K562 (cell line): Measurements from ENCODE around the gene FAM149B1. TPM values are rescaled to one million over a fixed set of nuclear protein-coding genes. Genes with fewer than 3 reads are reported as not detected.

Source experiments
- ATAC-seq: fragments of 200-7000 bp; cut with Tn5 transposase; 3 replicates; pipeline ENCODE4 v1.9.1; 2020; ENCODE audit warnings: moderate library complexity
- BruUV-seq: library from RNA; stranded (reverse); fragments of 400-500 nt; replicated peaks from 2 replicates; lab custom pipeline; 2021; lab: Mats Ljungman, UMichigan
- CTCF ChIA-PET: fragments of 300-600 bp; formaldehyde crosslinking; extraction: SDS; loops from one replicate; lab custom pipeline; 2021; ENCODE audit warnings: low intra/inter-chr PET ratio; lab: Yijun Ruan, JAX
- POLR2A ChIA-PET: fragments of 300-600, 350-650 bp; sonication (Branson Sonifier 250); formaldehyde crosslinking; extraction: SDS; loops from one replicate; lab custom pipeline; 2021; ENCODE audit warnings: antibody characterized with exemption, inconsistent platforms; lab: Yijun Ruan, JAX
- DNase-seq, 4 experiments: peaks; one replicate each; pipeline versions ENCODE4 v3.0.0 to v3.0.0-alpha.2; 2011 to 2018; ENCODE audit warnings: low spot score in 3 of 4, mixed read lengths in 3 of 4; ENCODE audit errors: extremely low read depth in 1 of 4
- FAIRE-seq: peaks from 2 replicates; lab custom pipeline; 2011; peaks lifted over from hg19 to GRCh38; lab: Jason Lieb, UNC
- H2AFZ ChIP-seq: 2 replicates; pipeline ENCODE4 v1.6.0; 2011; ENCODE audit warnings: low read depth, low read length, control low read depth, inconsistent platforms
- H3K27ac ChIP-seq: fragments of 200-600 bp; 3 replicates; pipeline ENCODE4 v1.8.0; 2011; ENCODE audit warnings: low read depth, mild to moderate bottlenecking, control low read depth, inconsistent platforms, low read length, moderate library complexity, mixed read lengths; ENCODE audit errors: extremely low read depth
- H3K27me3 ChIP-seq, 2 experiments: fragments of 300-600 bp in 1 of 2; 2 replicates in 1 of 2; 3 replicates in 1 of 2; pipeline versions ENCODE4 v1.6.0 to v1.8.0; 2011; ENCODE audit warnings: inconsistent platforms in 2 of 2, low read length in 2 of 2, mild to moderate bottlenecking in 1 of 2, mixed read lengths in 1 of 2, moderate library complexity in 1 of 2; ENCODE audit not compliant: control insufficient read depth in 2 of 2, insufficient read depth in 2 of 2
- H3K36me3 ChIP-seq: fragments of 300-600 bp; 3 replicates; pipeline ENCODE4 v1.8.0; 2011; ENCODE audit warnings: mild to moderate bottlenecking, low read length, inconsistent platforms; ENCODE audit not compliant: control insufficient read depth, insufficient read depth
- H3K4me1 ChIP-seq, 2 experiments: fragments of 200-600 bp in 1 of 2; replicated peaks in 1 of 2; 2 replicates in 1 of 2; 3 replicates in 1 of 2; pipeline versions ENCODE4 v1.5.1 to v1.8.0; 2011; ENCODE audit warnings: inconsistent platforms in 2 of 2, low read length in 2 of 2, mild to moderate bottlenecking in 1 of 2, mixed read lengths in 1 of 2, moderate library complexity in 1 of 2; ENCODE audit not compliant: control insufficient read depth in 2 of 2, insufficient read depth in 2 of 2
- H3K4me2 ChIP-seq: 2 replicates; pipeline ENCODE4 v1.6.1; 2011; ENCODE audit warnings: low read length, control low read depth, inconsistent platforms, mixed read lengths; ENCODE audit not compliant: insufficient read depth
- H3K4me3 ChIP-seq: fragments of 200-600 bp; sonication (generic), shearing (Covaris generic); 2 replicates; pipeline ENCODE4 v1.5.1; 2016; ENCODE audit warnings: control low read depth, inconsistent platforms
- H3K79me2 ChIP-seq: fragments of 200-600 bp; 3 replicates; pipeline ENCODE4 v1.8.0; 2011; ENCODE audit warnings: low read length, inconsistent platforms; ENCODE audit not compliant: control insufficient read depth, insufficient read depth
- H3K9ac ChIP-seq, 2 experiments: 2 replicates each; pipeline versions ENCODE4 v1.6.0 to v1.6.1; 2011; ENCODE audit warnings: low read depth in 2 of 2, low read length in 2 of 2, control low read depth in 1 of 2, inconsistent platforms in 1 of 2, mild to moderate bottlenecking in 1 of 2, mixed read lengths in 1 of 2; ENCODE audit not compliant: insufficient read depth in 1 of 2
- H3K9me1 ChIP-seq: one replicate; pipeline ENCODE4 v1.6.0; 2011; ENCODE audit warnings: inconsistent platforms, mild to moderate bottlenecking, low read length, moderate library complexity; ENCODE audit not compliant: control insufficient read depth, insufficient read depth
- H3K9me3 ChIP-seq: replicated peaks from 2 replicates; pipeline ENCODE4 v1.5.1; 2011; ENCODE audit warnings: low read depth, low read length, inconsistent platforms; ENCODE audit not compliant: control insufficient read depth, insufficient read depth
- H4K20me1 ChIP-seq: replicated peaks from 2 replicates; pipeline ENCODE4 v1.6.1; 2011; ENCODE audit warnings: low read length, inconsistent platforms, mixed read lengths; ENCODE audit not compliant: control insufficient read depth, insufficient read depth
- FOXK1 ChIP-seq: sonication (generic); formaldehyde crosslinking; IDR thresholded peaks from 2 replicates; pipeline ENCODE4 v1.8.0; 2022; ENCODE audit warnings: missing genetic modification reagents, mild to moderate bottlenecking, borderline replicate concordance
- RBM22 ChIP-seq: fragments of 200-400 bp; formaldehyde crosslinking; IDR thresholded peaks from 2 replicates; pipeline ENCODE4 v1.6.1; 2018; ENCODE audit warnings: low read length, low read depth; ENCODE audit not compliant: poor library complexity, severe bottlenecking
- TOE1 ChIP-seq, 2 experiments: fragments of 450-650 bp in 1 of 2; sonication (generic) in 1 of 2; formaldehyde crosslinking in 1 of 2; IDR thresholded peaks; 2 replicates each; pipeline versions ENCODE4 v1.7.1 to v1.8.0; 2016 to 2022; ENCODE audit warnings: borderline replicate concordance in 2 of 2, mild to moderate bottlenecking in 2 of 2, antibody characterized with exemption in 1 of 2, inconsistent platforms in 1 of 2, low read depth in 1 of 2, missing genetic modification reagents in 1 of 2, moderate library complexity in 1 of 2
- ZNF57 ChIP-seq: fragments of 450-650 bp; formaldehyde crosslinking; IDR thresholded peaks from 2 replicates; pipeline ENCODE4 v1.4.0; 2020; ENCODE audit warnings: mild to moderate bottlenecking, moderate library complexity
- WGBS: fragments of 100-300 bp; shearing (Covaris generic); methylation state at CpG from one replicate; pipeline ENCODE4 v1.1.6; 2016; ENCODE audit warnings: low coverage, mixed read lengths; ENCODE audit not compliant: insufficient coverage; ENCODE audit errors: missing lambda C conversion rate; 5-methylcytosine and 5-hydroxymethylcytosine counted together
- in situ Hi-C: fragments of 300-500 bp; cut with MboI; formaldehyde crosslinking; loops from 4 replicates; pipeline ENCODE4 v1.15.0; 2018; ENCODE audit warnings: inconsistent platforms, mixed read lengths
- intact Hi-C: fragments of 100-400 bp; cut with micrococcal nuclease; formaldehyde crosslinking; loops from 2 replicates; pipeline ENCODE4 v1.14.2; 2022
- polyA plus RNA-seq, 8 experiments: library from polyadenylated mRNA; depleted of rRNA in 4 of 8; stranded (reverse) in 5 of 8; unstranded in 3 of 8; fragments of >200 nt; fragmentation: Nextera tagmentation in 2 of 8; fragmentation: Illumina TruSeq in 1 of 8; extraction: Ambion mirVana in 2 of 8; extraction: Trizol in 1 of 8; gene quantifications; 2 replicates each; pipeline versions ENCODE4 v1.2.1 to v1.2.3, GENCODE V29; 2011 to 2014; ENCODE audit warnings: inconsistent platforms in 1 of 8, missing spikeins in 1 of 8
- total RNA-seq, 7 experiments: library from RNA; depleted of rRNA in 6 of 7; stranded (reverse); fragments of >200 nt in 6 of 7; fragmentation: Illumina TruSeq in 2 of 7; extraction: Trizol in 2 of 7; gene quantifications; 2 replicates each; pipeline versions ENCODE4 v1.2.1 to v1.2.3, GENCODE V29; 2011 to 2021; ENCODE audit warnings: low replicate concordance in 1 of 7
- TF ChIP-seq, protein P1 (sequence below): IDR thresholded peaks from 3 replicates; pipeline ENCODE4 v1.6.1; 2011; ENCODE audit warnings: borderline replicate concordance, mild to moderate bottlenecking; ENCODE audit not compliant: insufficient read length, insufficient read depth
- TF ChIP-seq, protein P2 (sequence below), 2 experiments: IDR thresholded peaks; 2 replicates each; pipeline ENCODE4 v1.6.1; 2011; ENCODE audit warnings: borderline replicate concordance in 1 of 2, control low read depth in 1 of 2, low read depth in 1 of 2, low read length in 1 of 2, mild to moderate bottlenecking in 1 of 2, mixed read lengths in 1 of 2, moderate library complexity in 1 of 2; ENCODE audit not compliant: insufficient read depth in 1 of 2, insufficient read length in 1 of 2, poor library complexity in 1 of 2, severe bottlenecking in 1 of 2; ENCODE audit errors: extremely low read depth in 1 of 2
- TF ChIP-seq, protein P3 (sequence below): fragments of 450-650 bp; IDR thresholded peaks from 2 replicates; pipeline ENCODE4 v1.6.1; 2016; ENCODE audit warnings: missing biosample characterization, missing genetic modification characterization

Gene FAM149B1
- total and polyA plus RNA-seq, 9 of the 15 experiments (the other 6 are each of a cell fraction or from before 2014, with no cell fraction given), result 4.2 to 18.5 (median 9.3) TPM

DNA sequence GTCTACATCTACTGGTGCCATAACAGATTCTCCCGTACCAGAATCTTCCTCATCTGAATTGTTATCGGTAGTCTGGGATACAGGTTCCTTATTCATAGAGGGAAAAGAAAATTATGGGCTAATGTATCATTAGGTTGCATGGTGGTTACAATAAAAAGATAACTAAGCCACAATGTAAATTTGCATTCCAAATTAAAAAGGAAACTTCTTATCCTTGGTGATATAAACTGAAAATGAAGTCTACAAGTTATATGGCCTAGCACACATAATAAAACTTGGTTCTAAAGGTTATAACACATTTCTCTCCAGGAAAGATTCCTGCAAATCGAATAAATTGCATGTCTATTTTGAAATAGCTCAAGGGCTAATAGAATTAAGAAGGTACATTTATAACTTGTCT lies 33.2 kb upstream of the FAM149B1 start:
- H3K4me1 ChIP-seq, result no peaks in the 10 kb centered on the region
- H3K9me1 ChIP-seq, result no peaks in the 10 kb centered on the region
- ChIA-PET POLR2A (interaction anchor here (0.8 to 2.9 kb wide), 6 partner anchors 9 to 38 kb away, joined by 3 to 9 read pairs (median 4); partner anchors contain the start of gene P4HA1), CTCF (no interaction called here)
- TF ChIP-seq ZNF57 (CRISPR knock-in tag), result no peak
- TF ChIP-seq, protein P1, sequence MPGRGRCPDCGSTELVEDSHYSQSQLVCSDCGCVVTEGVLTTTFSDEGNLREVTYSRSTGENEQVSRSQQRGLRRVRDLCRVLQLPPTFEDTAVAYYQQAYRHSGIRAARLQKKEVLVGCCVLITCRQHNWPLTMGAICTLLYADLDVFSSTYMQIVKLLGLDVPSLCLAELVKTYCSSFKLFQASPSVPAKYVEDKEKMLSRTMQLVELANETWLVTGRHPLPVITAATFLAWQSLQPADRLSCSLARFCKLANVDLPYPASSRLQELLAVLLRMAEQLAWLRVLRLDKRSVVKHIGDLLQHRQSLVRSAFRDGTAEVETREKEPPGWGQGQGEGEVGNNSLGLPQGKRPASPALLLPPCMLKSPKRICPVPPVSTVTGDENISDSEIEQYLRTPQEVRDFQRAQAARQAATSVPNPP, result no peak
- TF ChIP-seq, protein P2, sequence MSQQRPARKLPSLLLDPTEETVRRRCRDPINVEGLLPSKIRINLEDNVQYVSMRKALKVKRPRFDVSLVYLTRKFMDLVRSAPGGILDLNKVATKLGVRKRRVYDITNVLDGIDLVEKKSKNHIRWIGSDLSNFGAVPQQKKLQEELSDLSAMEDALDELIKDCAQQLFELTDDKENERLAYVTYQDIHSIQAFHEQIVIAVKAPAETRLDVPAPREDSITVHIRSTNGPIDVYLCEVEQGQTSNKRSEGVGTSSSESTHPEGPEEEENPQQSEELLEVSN (IDR thresholded peaks at IDR 0.05; ENCODE audit: borderline replicate concordance in 1 of 2, extremely low read depth in 1 of 2, insufficient read depth in 1 of 2, insufficient read length in 1 of 2, low read depth in 1 of 2, low read length in 1 of 2, poor library complexity in 1 of 2, severe bottlenecking in 1 of 2), result no peak
- TF ChIP-seq FOXK1 (CRISPR knock-in tag), result no peak
- TF ChIP-seq, protein P3, sequence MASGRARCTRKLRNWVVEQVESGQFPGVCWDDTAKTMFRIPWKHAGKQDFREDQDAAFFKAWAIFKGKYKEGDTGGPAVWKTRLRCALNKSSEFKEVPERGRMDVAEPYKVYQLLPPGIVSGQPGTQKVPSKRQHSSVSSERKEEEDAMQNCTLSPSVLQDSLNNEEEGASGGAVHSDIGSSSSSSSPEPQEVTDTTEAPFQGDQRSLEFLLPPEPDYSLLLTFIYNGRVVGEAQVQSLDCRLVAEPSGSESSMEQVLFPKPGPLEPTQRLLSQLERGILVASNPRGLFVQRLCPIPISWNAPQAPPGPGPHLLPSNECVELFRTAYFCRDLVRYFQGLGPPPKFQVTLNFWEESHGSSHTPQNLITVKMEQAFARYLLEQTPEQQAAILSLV, result no peak
- no peak for TF ChIP-seq TOE1 (IDR thresholded peaks at IDR 0.05; ENCODE audit: borderline replicate concordance)
- TF ChIP-seq TOE1 (CRISPR knock-in tag; IDR thresholded peaks at IDR 0.05; ENCODE audit: borderline replicate concordance, low read depth), result no peak
- no peak for TF ChIP-seq RBM22
- no peak overlapping the region for H3K27ac ChIP-seq
- FAIRE-seq, result no peak
- 88% methylated on average over 3 of the region's 3 CpGs for WGBS
- no peaks in the 10 kb centered on the region for H4K20me1 ChIP-seq
- peaks cover 82% of the 10 kb centered on the region for H3K36me3 ChIP-seq
- no peaks in the 10 kb centered on the region; the same call in 2 of the 3 replicates for H3K79me2 ChIP-seq
- no peak overlapping the region for H2AFZ ChIP-seq
- intact Hi-C loops, result no loop called here
- no peak overlapping the region for H3K4me3 ChIP-seq
- no peak for ATAC-seq
- DNase-seq, result no peak
- H3K4me2 ChIP-seq, result no peak overlapping the region
- in situ Hi-C loops, result no loop called here
- H3K27me3 ChIP-seq, result no peaks in the 10 kb centered on the region
- no peak overlapping the region for H3K9ac ChIP-seq
- no peaks in the 10 kb centered on the region for H3K9me3 ChIP-seq
- BruUV-seq, result no TSS peak
